HG03066 (cell line): ENCODE measurements around the gene PLCG2.

Experiments
- ATAC-seq: cut with Tn5 transposase; IDR thresholded peaks from one replicate; pipeline ENCODE4 v1.9.1; 2021; ENCODE audit warnings: low read depth; ENCODE audit not compliant: unreplicated experiment

PLCG2 gene

GRCh38 chr16:81813648-81814047 is 34.6 kb downstream of the PLCG2 start:
- no peak for ATAC-seq

- no peak for ATAC-seq
Observed at GRCh38 chr16:81814751-81815428, 35.8 kb downstream of the PLCG2 start.

GRCh38 chr16:81815429-81815766 is 36.3 kb downstream of the PLCG2 start:
- no peak for ATAC-seq

GRCh38 chr16:81816351-81816750 is 37.3 kb downstream of the PLCG2 start:
- no peak for ATAC-seq

GRCh38 chr16:81816793-81817210 is 37.7 kb downstream of the PLCG2 start:
- ATAC-seq: no peak

- ATAC-seq: peak; percentile 29
Observed at GRCh38 chr16:81817296-81817695, 38.2 kb downstream of the PLCG2 start.

GRCh38 chr16:81817789-81818567 is 38.9 kb downstream of the PLCG2 start:
- ATAC-seq: peak; percentile 44

GRCh38 chr16:81818568-81818896 is 39.4 kb downstream of the PLCG2 start:
- ATAC-seq: no peak

GRCh38 chr16:81818905-81819304 is 39.8 kb downstream of the PLCG2 start:
- ATAC-seq: no peak

GRCh38 chr16:81821436-81822128 is 42.5 kb downstream of the PLCG2 start:
- ATAC-seq: peak; percentile 49

- ATAC-seq: peak; percentile 40
Observed at GRCh38 chr16:81823111-81823510, 44.0 kb downstream of the PLCG2 start.

- ATAC-seq: no peak
Observed at GRCh38 chr16:81823734-81824133, 44.6 kb downstream of the PLCG2 start.

GRCh38 chr16:81826523-81826922 is 47.4 kb downstream of the PLCG2 start:
- no peak for ATAC-seq

GRCh38 chr16:81830845-81831540 is 51.9 kb downstream of the PLCG2 start:
- no peak for ATAC-seq

GRCh38 chr16:81831722-81832126 is 52.6 kb downstream of the PLCG2 start:
- ATAC-seq: peak; percentile 60

GRCh38 chr16:81832801-81833547 is 53.9 kb downstream of the PLCG2 start:
- ATAC-seq: no peak

- no peak for ATAC-seq
Observed at GRCh38 chr16:81833751-81834150, 54.7 kb downstream of the PLCG2 start.

- ATAC-seq: no peak
Observed at GRCh38 chr16:81834868-81835267, 55.8 kb downstream of the PLCG2 start.

- peak; percentile 63 for ATAC-seq
Observed at GRCh38 chr16:81836279-81837054, 57.4 kb downstream of the PLCG2 start.

GRCh38 chr16:81837312-81837751 is 58.2 kb downstream of the PLCG2 start:
- peak; percentile 19 for ATAC-seq
